Lung (tissue), 13 donors: Measurements from ENCODE around the gene CDC5L. TPM values are rescaled to one million over a fixed set of nuclear protein-coding genes. Genes with fewer than 3 reads are reported as not detected.

Experiments
- ATAC-seq: fragments of 200-7000 bp; cut with Tn5 transposase; one replicate; pipeline ENCODE4 v1.9.1; 2020; ENCODE audit warnings: moderate number of reproducible peaks; ENCODE audit not compliant: insufficient read depth, low FRiP score
- DNase-seq, 3 donors: peaks; one replicate each; pipeline ENCODE4 v3.0.0-alpha.2; 2013 to 2017
- H3K27ac ChIP-seq, 2 donors: one replicate each; pipeline ENCODE4 v1.5.1; 2013; ENCODE audit warnings: mild to moderate bottlenecking in 2 of 2, moderate library complexity in 2 of 2, control low read depth in 1 of 2, inconsistent platforms in 1 of 2, low read depth in 1 of 2, low read length in 1 of 2
- H3K27me3 ChIP-seq, 3 donors: one replicate each; pipeline ENCODE4 v1.5.1; 2013; ENCODE audit warnings: low read length in 2 of 3; ENCODE audit not compliant: control insufficient read depth in 3 of 3, insufficient read depth in 3 of 3
- H3K36me3 ChIP-seq, 4 donors: one replicate each; pipeline ENCODE4 v1.5.1; 2013; ENCODE audit warnings: low read length in 4 of 4, mild to moderate bottlenecking in 1 of 4, moderate library complexity in 1 of 4; ENCODE audit not compliant: control insufficient read depth in 4 of 4, insufficient read depth in 4 of 4
- H3K4me1 ChIP-seq, 5 donors: one replicate each; pipeline ENCODE4 v1.5.1; 2013; ENCODE audit warnings: low read length in 5 of 5, mild to moderate bottlenecking in 2 of 5, moderate library complexity in 1 of 5; ENCODE audit not compliant: control insufficient read depth in 5 of 5, insufficient read depth in 5 of 5
- H3K4me3 ChIP-seq: one replicate; pipeline ENCODE4 v1.5.1; 2013; ENCODE audit warnings: mild to moderate bottlenecking, control low read depth, moderate library complexity
- H3K9ac ChIP-seq, 2 donors: one replicate each; pipeline ENCODE4 v1.5.1; 2013; ENCODE audit warnings: low read length in 2 of 2, control low read depth in 1 of 2; ENCODE audit not compliant: insufficient read depth in 1 of 2
- H3K9me3 ChIP-seq, 4 donors: one replicate each; pipeline ENCODE4 v1.5.1; 2013; ENCODE audit warnings: low read length in 3 of 4, mild to moderate bottlenecking in 1 of 4, moderate library complexity in 1 of 4; ENCODE audit not compliant: control insufficient read depth in 4 of 4, insufficient read depth in 3 of 4
- WGBS, 2 donors: extraction: QIAGEN DNeasy Blood & Tissue Kit; methylation state at CpG; one replicate each; pipeline ENCODE4 v1.1.7; 2013; 5-methylcytosine and 5-hydroxymethylcytosine counted together
- polyA plus RNA-seq, 2 donors: library from polyadenylated mRNA; stranded (reverse); fragments of 200-250 nt; gene quantifications; one replicate each; pipeline ENCODE4 v1.2.1, GENCODE V29; 2013
- small RNA-seq: library from RNA; depleted of rRNA; stranded (forward); fragments of <200 nt; gene quantifications from one replicate; pipeline ENCODE3, GENCODE V24; 2014; ENCODE audit warnings: low replicate concordance
- total RNA-seq, 2 donors: library from RNA; depleted of rRNA in 1 of 2; stranded (reverse); fragments of >200 nt in 1 of 2; gene quantifications; one replicate each; pipeline ENCODE4 v1.2.1, GENCODE V29; 2014 to 2021
- TF ChIP-seq, protein P1 (sequence below): IDR thresholded peaks from 2 replicates; pipeline ENCODE4 v1.5.1; 2012; ENCODE audit warnings: mild to moderate bottlenecking; ENCODE audit errors: control extremely low read depth, extremely low read depth
- donor health status: control.
- donor health status: control.
- donor health status: Bipolar disorder and iron deficiency.
- donor health status: healthy.
- donor health status: DM: yes; HTN: yes; CAD: no.

CDC5L gene
- total and polyA plus RNA-seq, 4 donors: 5.1 to 26.8 (median 11.3) TPM

DNA sequence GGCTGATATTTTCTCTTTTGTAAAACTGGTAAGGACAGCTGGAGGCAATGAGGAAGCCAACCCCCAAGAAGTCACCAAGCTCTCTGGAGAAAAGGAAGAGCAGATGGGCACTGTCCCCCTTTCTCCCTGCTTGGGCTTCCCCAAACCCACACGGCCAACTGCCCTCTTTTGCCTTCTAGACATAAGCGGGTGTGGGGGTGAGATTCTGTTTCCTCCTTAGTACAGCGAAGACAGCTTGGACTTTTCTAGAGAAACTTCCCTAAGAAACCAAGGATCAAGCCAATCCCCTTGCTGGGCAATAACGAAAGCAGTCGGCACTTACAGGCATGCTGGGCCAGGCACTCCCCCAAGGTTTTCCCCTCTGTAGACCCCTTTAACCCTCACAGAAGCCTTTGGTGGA lies 110.3 kb downstream of the CDC5L start:
- H3K4me1 ChIP-seq: no peaks in the 10 kb centered on the region
- H3K27ac ChIP-seq: no peak overlapping the region
- H3K27me3 ChIP-seq: peaks cover 0 to 2% (median 0%) of the 10 kb centered on the region in 3 donors
- H3K36me3 ChIP-seq: no peaks in the 10 kb centered on the region
- ATAC-seq: no peak
- H3K4me3 ChIP-seq: no peak overlapping the region
- TF ChIP-seq, protein P1, sequence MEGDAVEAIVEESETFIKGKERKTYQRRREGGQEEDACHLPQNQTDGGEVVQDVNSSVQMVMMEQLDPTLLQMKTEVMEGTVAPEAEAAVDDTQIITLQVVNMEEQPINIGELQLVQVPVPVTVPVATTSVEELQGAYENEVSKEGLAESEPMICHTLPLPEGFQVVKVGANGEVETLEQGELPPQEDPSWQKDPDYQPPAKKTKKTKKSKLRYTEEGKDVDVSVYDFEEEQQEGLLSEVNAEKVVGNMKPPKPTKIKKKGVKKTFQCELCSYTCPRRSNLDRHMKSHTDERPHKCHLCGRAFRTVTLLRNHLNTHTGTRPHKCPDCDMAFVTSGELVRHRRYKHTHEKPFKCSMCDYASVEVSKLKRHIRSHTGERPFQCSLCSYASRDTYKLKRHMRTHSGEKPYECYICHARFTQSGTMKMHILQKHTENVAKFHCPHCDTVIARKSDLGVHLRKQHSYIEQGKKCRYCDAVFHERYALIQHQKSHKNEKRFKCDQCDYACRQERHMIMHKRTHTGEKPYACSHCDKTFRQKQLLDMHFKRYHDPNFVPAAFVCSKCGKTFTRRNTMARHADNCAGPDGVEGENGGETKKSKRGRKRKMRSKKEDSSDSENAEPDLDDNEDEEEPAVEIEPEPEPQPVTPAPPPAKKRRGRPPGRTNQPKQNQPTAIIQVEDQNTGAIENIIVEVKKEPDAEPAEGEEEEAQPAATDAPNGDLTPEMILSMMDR: no peak
- peaks cover 0 to 10% (median 0%) of the 10 kb centered on the region in 4 donors for H3K9me3 ChIP-seq
- H3K9ac ChIP-seq: no peak overlapping the region
- DNase-seq: no peak
- 73 to 84% methylated on average over 5 of the region's 5 CpGs for WGBS, 2 donors

- ATAC-seq: no peak
- no peak for DNase-seq
- H3K36me3 ChIP-seq: no peaks in the 10 kb centered on the region
- 86 to 91% methylated on average over 5 of the region's 5 CpGs for WGBS, 2 donors
- H3K4me1 ChIP-seq: no peaks in the 10 kb centered on the region
- H3K9ac ChIP-seq: no peak overlapping the region
- no peak overlapping the region for H3K27ac ChIP-seq
- H3K9me3 ChIP-seq: peaks cover 0 to 10% (median 0%) of the 10 kb centered on the region in 4 donors
- H3K27me3 ChIP-seq: peaks cover 0 to 2% (median 0%) of the 10 kb centered on the region in 3 donors
- TF ChIP-seq, protein P1: no peak
- no peak overlapping the region for H3K4me3 ChIP-seq
Observed at GRCh38 chr6:44498436-44498835, 110.9 kb downstream of the CDC5L start.

DNA sequence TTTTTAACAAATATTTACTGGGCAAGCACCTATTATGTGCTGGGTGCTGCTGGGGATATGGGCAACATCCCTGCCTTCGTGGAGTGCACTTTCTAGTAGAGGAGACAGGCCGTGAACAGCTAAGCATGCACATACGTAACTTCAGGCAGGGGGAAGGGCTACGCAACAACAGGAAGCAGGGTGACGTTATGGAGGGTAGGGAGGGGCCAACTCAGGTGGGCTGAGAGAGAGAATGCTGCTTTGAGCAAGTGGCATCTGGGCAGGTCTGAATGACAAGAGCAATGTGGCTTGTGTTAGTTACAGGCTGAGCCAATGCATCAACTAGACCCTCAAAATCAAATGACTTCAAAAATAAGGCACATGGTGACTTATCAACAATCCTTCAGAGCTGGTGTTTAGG lies 112.1 kb downstream of the CDC5L start:
- no peak for DNase-seq
- H3K9ac ChIP-seq: no peak overlapping the region
- H3K4me1 ChIP-seq: no peaks in the 10 kb centered on the region
- TF ChIP-seq, protein P1: no peak
- H3K27ac ChIP-seq: no peak overlapping the region
- WGBS, 2 donors: 70 to 74% methylated on average over 5 of the region's 5 CpGs
- no peaks in the 10 kb centered on the region for H3K36me3 ChIP-seq
- H3K27me3 ChIP-seq: peaks cover 0 to 2% (median 0%) of the 10 kb centered on the region in 3 donors
- H3K4me3 ChIP-seq: no peak overlapping the region
- ATAC-seq: no peak
- peaks cover 0 to 10% (median 0%) of the 10 kb centered on the region in 4 donors for H3K9me3 ChIP-seq

Small RNA genes lying within 50 kb of the gene (small RNA-seq; reads per million reads assigned to genes)
- gene MIR4642: not detected

Other genes starting within 250 kb of the CDC5L start
- gene CAPN11, start 228.9 kb upstream of the CDC5L start, total RNA-seq: under 1 TPM in 1 of 2 donors, not detected in 1; 0.15 TPM
- gene CAPN11, start 228.9 kb upstream of the CDC5L start, polyA plus RNA-seq: under 1 TPM; 0.07 to 0.30 TPM
- not detected for gene MYMX, start 170.8 kb upstream of the CDC5L start, total RNA-seq
- under 1 TPM in 1 of 2 donors, not detected in 1; 0.21 TPM for gene MYMX, start 170.8 kb upstream of the CDC5L start, polyA plus RNA-seq
- 10 to 100 TPM; 19.1 to 42.7 TPM for gene SLC29A1, start 164.1 kb upstream of the CDC5L start, total RNA-seq
- 10 to 100 TPM; 20.3 to 32.5 TPM for gene SLC29A1, start 164.1 kb upstream of the CDC5L start, polyA plus RNA-seq
- 100 to 1,000 TPM; 458 to 700 TPM for gene HSP90AB1, start 140.6 kb upstream of the CDC5L start, total RNA-seq
- 100 to 1,000 TPM; 289 to 560 TPM for gene HSP90AB1, start 140.6 kb upstream of the CDC5L start, polyA plus RNA-seq
- 10 to 100 TPM; 29.9 to 44.4 TPM for gene SLC35B2, start 130.2 kb upstream of the CDC5L start, total RNA-seq
- 10 to 100 TPM; 15.0 to 39.9 TPM for gene SLC35B2, start 130.2 kb upstream of the CDC5L start, polyA plus RNA-seq
- gene NFKBIE, start 122.2 kb upstream of the CDC5L start, total RNA-seq: 10 to 100 TPM; 13.1 to 20.1 TPM
- 10 to 100 TPM; 20.7 to 40.6 TPM for gene NFKBIE, start 122.2 kb upstream of the CDC5L start, polyA plus RNA-seq
- gene TMEM151B, start 117.3 kb upstream of the CDC5L start, total RNA-seq: under 1 TPM; 0.11 to 0.21 TPM
- under 1 TPM; 0.02 to 0.04 TPM for gene TMEM151B, start 117.3 kb upstream of the CDC5L start, polyA plus RNA-seq
- 10 to 100 TPM; 12.8 to 13.7 TPM for gene AARS2, start 74.4 kb upstream of the CDC5L start, total RNA-seq
- gene AARS2, start 74.4 kb upstream of the CDC5L start, polyA plus RNA-seq: 1 to 10 TPM; 4.8 to 6.0 TPM
- 1 to 10 TPM; 3.3 to 4.4 TPM for gene SPATS1, start 45.1 kb upstream of the CDC5L start, total RNA-seq
- 1 to 10 TPM; 1.2 to 1.3 TPM for gene SPATS1, start 45.1 kb upstream of the CDC5L start, polyA plus RNA-seq